ENCODE data around the gene COMMD9. TPM values are rescaled to one million over a fixed set of nuclear protein-coding genes. Genes with fewer than 3 reads are reported as not detected.
"Not testable (repeated sequence)": the region's sequence is repeated elsewhere in the genome, so short reads cannot be mapped to it uniquely, and the experiment has no call there.

The COMMD9 gene
- total and polyA plus RNA-seq, 2 of the 4 experiments (the other 2 are of a cell fraction): 50.7 to 58.3 TPM

DNA sequence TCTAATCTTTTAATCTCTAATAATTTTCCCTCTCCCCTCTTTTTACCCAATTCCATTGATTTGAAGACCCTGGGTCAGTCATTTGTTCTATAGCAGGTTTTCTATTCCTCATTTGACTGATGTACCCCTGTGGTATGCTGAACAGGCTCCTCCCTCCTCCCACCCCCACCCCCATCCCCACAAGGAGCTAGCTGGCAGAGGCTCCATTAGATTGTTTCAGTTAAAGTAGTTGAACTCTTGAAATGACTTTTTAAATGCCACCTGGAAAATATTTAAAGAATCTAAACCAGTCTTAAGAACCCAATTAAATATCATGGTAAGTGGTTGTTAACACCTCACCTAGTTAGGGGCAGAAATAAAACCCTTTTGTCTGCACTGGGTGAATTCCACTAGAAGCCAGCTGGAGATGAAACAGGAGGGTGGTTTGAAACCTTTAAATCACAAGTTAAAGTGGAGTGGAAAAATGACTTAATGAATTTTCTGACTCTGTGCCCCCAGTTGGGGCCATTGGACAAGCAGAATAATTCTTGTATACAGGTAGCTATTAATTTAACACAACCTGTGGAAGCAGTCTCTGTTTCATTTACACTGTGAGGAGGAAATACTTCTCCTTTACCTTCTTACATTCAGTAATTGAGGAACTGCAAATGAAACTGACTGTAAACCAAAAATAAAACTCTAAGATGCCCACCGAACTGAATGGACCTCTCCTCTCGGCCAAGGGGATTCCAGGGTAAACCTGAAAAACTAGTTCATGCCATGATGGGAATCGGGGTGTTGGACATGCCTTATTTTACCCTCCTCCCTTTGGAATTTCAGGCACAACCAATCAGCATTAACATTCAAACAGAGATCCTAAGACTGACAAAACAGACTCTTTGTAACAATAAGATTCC, 37.5 kb upstream of the COMMD9 start:
- Histone ChIP-seq H2BK15ac (ENCODE audit: low read depth, low read length) (no peak overlapping the region), H2AK5ac (ENCODE audit: low read depth, low read length) (no peak overlapping the region), H3K4me3 (ENCODE audit: insufficient read depth, low read depth, low read length) (no peak overlapping the region), H2BK120ac (ENCODE audit: low read depth, low read length) (no peak overlapping the region), H4K5ac (ENCODE audit: low read depth, low read length) (no peak overlapping the region), H2BK5ac (ENCODE audit: low read depth, low read length, poor library complexity, severe bottlenecking) (no peak overlapping the region), H3K79me1 (ENCODE audit: low read depth in 1 of 2, low read length in 2 of 2) (no peaks in the 10 kb centered on the region), H3K36me3 (ENCODE audit: control insufficient read depth, insufficient read depth, low read length) (no peaks in the 10 kb centered on the region), H4K91ac (ENCODE audit: insufficient read depth, low read depth, low read length) (no peak overlapping the region), H3K27me3 (ENCODE audit: control insufficient read depth, insufficient read depth, low read length) (peaks cover 10% of the 10 kb centered on the region), H3K4me2 (ENCODE audit: low read depth, low read length) (no peak overlapping the region), H3K27ac (ENCODE audit: insufficient read depth, low read length) (no peak overlapping the region), H3K9ac (ENCODE audit: low read depth, low read length) (no peak overlapping the region), H3K18ac (ENCODE audit: low read depth, low read length) (no peak overlapping the region), H3K23ac (ENCODE audit: low read depth, low read length) (no peak overlapping the region), H4K8ac (ENCODE audit: low read depth in 2 of 2, low read length in 2 of 2) (no peak overlapping the region), H4K20me1 (ENCODE audit: insufficient read depth, low read length) (no peaks in the 10 kb centered on the region), H3K9me1 (ENCODE audit: insufficient read depth, low read length) (no peaks in the 10 kb centered on the region), H3K14ac (replicated peaks; ENCODE audit: low read depth, low read length) (no peak overlapping the region), H2AK9ac (replicated peaks; ENCODE audit: low read depth, low read length, poor library complexity) (no peak overlapping the region), H2AFZ (replicated peaks; ENCODE audit: low read length, poor library complexity) (no peak overlapping the region), H3K56ac (ENCODE audit: extremely low read depth, insufficient read depth, low read length) (no peak overlapping the region), H3K4me1 (ENCODE audit: control insufficient read depth, insufficient read depth, low read length) (no peaks in the 10 kb centered on the region), H2BK20ac (ENCODE audit: low read depth, low read length) (no peak overlapping the region), H3K4ac (ENCODE audit: low read depth, low read length) (no peak overlapping the region), H3K9me3 (ENCODE audit: control insufficient read depth, insufficient read depth, low read length) (no peaks in the 10 kb centered on the region)
- intact Hi-C loops (cut with micrococcal nuclease) (no loop called here), dilution Hi-C loops (cut with HindIII; ENCODE audit: low sequenced_read_pairs, unreplicated experiment) (no loop called here), in situ Hi-C loops (cut with MboI; ENCODE audit: low sequenced_read_pairs) (no loop called here)
- ATAC-seq (ENCODE audit: low read depth) (no peak), DNase-seq (no peak)
- 77% methylated on average over 3 of the region's 3 CpGs; no CpG with 5 or more reads in 1 of the 2 experiments for WGBS, 2 experiments (ENCODE audit: extremely low coverage in 2 of 2, insufficient read length in 1 of 2)
- POLR2A ChIA-PET (ENCODE audit: unreplicated experiment): no interaction called here
- CTCF ChIA-PET: interaction anchor here (0.6 kb wide), 1 partner anchor 292 kb away, joined by 3 read pairs; no protein-coding TSS in a partner anchor
- TF ChIP-seq SMC3 (IDR thresholded peaks at IDR 0.05; ENCODE audit: low read depth, low read length) (no peak), RAD21 (IDR thresholded peaks at IDR 0.05; ENCODE audit: low read length) (no peak), MAFK (IDR thresholded peaks at IDR 0.05; ENCODE audit: low read depth, low read length) (no peak), CEBPB (IDR thresholded peaks at IDR 0.05; ENCODE audit: low read depth, low read length) (no peak), RFX5 (IDR thresholded peaks at IDR 0.05; ENCODE audit: low read depth, low read length) (no peak), FOS (IDR thresholded peaks at IDR 0.05; ENCODE audit: low read depth, low read length) (no peak), MAZ (IDR thresholded peaks at IDR 0.05; ENCODE audit: borderline replicate concordance, low read depth, low read length) (no peak), CHD1 (IDR thresholded peaks at IDR 0.05; ENCODE audit: low read depth, low read length) (no peak)
- BruUV-seq (replicated peaks): no TSS peak

- H3K4me3 ChIP-seq (ENCODE audit: insufficient read depth, low read depth, low read length); H2AFZ ChIP-seq (replicated peaks; ENCODE audit: low read length, poor library complexity); H4K20me1 ChIP-seq (ENCODE audit: insufficient read depth, low read length); intact Hi-C loops (cut with micrococcal nuclease); H3K18ac ChIP-seq (ENCODE audit: low read depth, low read length); H2BK15ac ChIP-seq (ENCODE audit: low read depth, low read length); H2AK5ac ChIP-seq (ENCODE audit: low read depth, low read length); H3K79me1 ChIP-seq (ENCODE audit: low read depth in 1 of 2, low read length in 2 of 2); H3K14ac ChIP-seq (replicated peaks; ENCODE audit: low read depth, low read length); BruUV-seq (replicated peaks); in situ Hi-C loops (cut with MboI; ENCODE audit: low sequenced_read_pairs); H2BK20ac ChIP-seq (ENCODE audit: low read depth, low read length); H3K36me3 ChIP-seq (ENCODE audit: control insufficient read depth, insufficient read depth, low read length); H3K23ac ChIP-seq (ENCODE audit: low read depth, low read length); H2BK120ac ChIP-seq (ENCODE audit: low read depth, low read length); H4K5ac ChIP-seq (ENCODE audit: low read depth, low read length); POLR2A ChIA-PET (ENCODE audit: unreplicated experiment); CTCF ChIA-PET; dilution Hi-C loops (cut with HindIII; ENCODE audit: low sequenced_read_pairs, unreplicated experiment); H4K91ac ChIP-seq (ENCODE audit: insufficient read depth, low read depth, low read length); H2BK5ac ChIP-seq (ENCODE audit: low read depth, low read length, poor library complexity, severe bottlenecking); H3K27ac ChIP-seq (ENCODE audit: insufficient read depth, low read length); H3K4me2 ChIP-seq (ENCODE audit: low read depth, low read length); DNase-seq; H3K4ac ChIP-seq (ENCODE audit: low read depth, low read length); H4K8ac ChIP-seq (ENCODE audit: low read depth in 2 of 2, low read length in 2 of 2); H2AK9ac ChIP-seq (replicated peaks; ENCODE audit: low read depth, low read length, poor library complexity); H3K9me3 ChIP-seq (ENCODE audit: control insufficient read depth, insufficient read depth, low read length); H3K9me1 ChIP-seq (ENCODE audit: insufficient read depth, low read length); H3K9ac ChIP-seq (ENCODE audit: low read depth, low read length); ATAC-seq (ENCODE audit: low read depth); H3K4me1 ChIP-seq (ENCODE audit: control insufficient read depth, insufficient read depth, low read length); H3K56ac ChIP-seq (ENCODE audit: extremely low read depth, insufficient read depth, low read length): not testable (repeated sequence)
- 70% methylated on average over 2 of the region's 5 CpGs; no CpG with 5 or more reads in 1 of the 2 experiments for WGBS, 2 experiments (ENCODE audit: extremely low coverage in 2 of 2, insufficient read length in 1 of 2)
- peaks cover 17% of the 10 kb centered on the region for H3K27me3 ChIP-seq (ENCODE audit: control insufficient read depth, insufficient read depth, low read length)
These were observed 36.2 kb upstream of the COMMD9 start for GRCh38 chr11:36325403-36325802.
